Epithelial cell of proximal tubule (primary cell): ENCODE results near the gene MAST4. TPM values are rescaled to one million over a fixed set of nuclear protein-coding genes. Genes with fewer than 3 reads are reported as not detected.

Experiments used
- DNase-seq: peaks from one replicate; pipeline ENCODE4 v3.0.0-alpha.2; 2011; ENCODE audit warnings: low read depth
- H3K4me3 ChIP-seq: 2 replicates; pipeline ENCODE4 v1.5.1; 2011; ENCODE audit warnings: low read depth, mild to moderate bottlenecking, low read length
- total RNA-seq: library from RNA; depleted of rRNA; stranded (reverse); fragments of >200 nt; gene quantifications from 2 replicates; pipeline ENCODE4 v1.2.3, GENCODE V29; 2015
- TF ChIP-seq, protein P1 (sequence below): conservative IDR thresholded peaks from 2 replicates; pipeline ENCODE4 v1.5.1; 2012; ENCODE audit warnings: low read depth, mild to moderate bottlenecking, low read length

The MAST4 gene
- total RNA-seq, 1 donor from 2014 or later, result 17.3 TPM

DNA sequence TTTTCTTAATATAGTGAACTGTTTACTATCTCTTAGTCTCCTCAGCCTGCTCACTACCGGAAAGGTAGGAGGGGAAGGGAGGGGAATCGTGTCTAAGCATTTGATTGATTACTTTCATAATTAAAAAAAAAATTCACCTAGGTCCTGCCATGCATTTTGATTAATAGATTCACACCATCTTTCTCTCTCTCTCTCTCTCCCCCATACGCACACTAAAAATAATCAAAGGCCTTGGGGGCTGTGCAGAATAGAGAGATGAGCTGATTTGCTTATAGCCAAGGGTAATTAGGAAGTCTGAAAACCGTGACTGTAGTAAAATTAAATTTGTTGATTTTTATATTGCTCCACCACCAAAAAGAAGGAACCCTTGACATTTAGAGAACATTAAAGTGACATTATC, 550.8 kb downstream of the MAST4 start:
- no peak for DNase-seq
- TF ChIP-seq, protein P1, sequence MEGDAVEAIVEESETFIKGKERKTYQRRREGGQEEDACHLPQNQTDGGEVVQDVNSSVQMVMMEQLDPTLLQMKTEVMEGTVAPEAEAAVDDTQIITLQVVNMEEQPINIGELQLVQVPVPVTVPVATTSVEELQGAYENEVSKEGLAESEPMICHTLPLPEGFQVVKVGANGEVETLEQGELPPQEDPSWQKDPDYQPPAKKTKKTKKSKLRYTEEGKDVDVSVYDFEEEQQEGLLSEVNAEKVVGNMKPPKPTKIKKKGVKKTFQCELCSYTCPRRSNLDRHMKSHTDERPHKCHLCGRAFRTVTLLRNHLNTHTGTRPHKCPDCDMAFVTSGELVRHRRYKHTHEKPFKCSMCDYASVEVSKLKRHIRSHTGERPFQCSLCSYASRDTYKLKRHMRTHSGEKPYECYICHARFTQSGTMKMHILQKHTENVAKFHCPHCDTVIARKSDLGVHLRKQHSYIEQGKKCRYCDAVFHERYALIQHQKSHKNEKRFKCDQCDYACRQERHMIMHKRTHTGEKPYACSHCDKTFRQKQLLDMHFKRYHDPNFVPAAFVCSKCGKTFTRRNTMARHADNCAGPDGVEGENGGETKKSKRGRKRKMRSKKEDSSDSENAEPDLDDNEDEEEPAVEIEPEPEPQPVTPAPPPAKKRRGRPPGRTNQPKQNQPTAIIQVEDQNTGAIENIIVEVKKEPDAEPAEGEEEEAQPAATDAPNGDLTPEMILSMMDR, result no peak
- H3K4me3 ChIP-seq, result no peak overlapping the region

DNA sequence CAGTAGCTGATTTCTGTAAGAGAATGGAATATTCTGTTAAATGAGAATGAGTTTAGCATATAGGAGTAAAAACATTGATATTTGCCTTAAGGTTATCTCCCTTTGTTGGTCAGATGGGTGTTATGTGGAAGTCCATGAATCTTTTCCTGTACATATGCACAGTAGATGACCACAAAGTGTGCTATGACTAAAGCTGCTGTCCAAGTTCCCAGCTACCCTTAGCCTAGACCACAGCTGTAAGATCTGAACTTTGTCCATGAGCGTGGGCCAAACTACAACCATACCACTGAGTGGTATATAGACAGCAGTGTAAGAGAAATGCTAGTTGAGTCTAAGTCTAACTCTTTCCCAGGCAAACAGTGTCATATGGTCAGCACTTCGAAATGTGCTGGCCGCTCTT, 551.6 kb downstream of the MAST4 start:
- H3K4me3 ChIP-seq, result no peak overlapping the region
- no peak for DNase-seq
- TF ChIP-seq, protein P1, result no peak

DNA sequence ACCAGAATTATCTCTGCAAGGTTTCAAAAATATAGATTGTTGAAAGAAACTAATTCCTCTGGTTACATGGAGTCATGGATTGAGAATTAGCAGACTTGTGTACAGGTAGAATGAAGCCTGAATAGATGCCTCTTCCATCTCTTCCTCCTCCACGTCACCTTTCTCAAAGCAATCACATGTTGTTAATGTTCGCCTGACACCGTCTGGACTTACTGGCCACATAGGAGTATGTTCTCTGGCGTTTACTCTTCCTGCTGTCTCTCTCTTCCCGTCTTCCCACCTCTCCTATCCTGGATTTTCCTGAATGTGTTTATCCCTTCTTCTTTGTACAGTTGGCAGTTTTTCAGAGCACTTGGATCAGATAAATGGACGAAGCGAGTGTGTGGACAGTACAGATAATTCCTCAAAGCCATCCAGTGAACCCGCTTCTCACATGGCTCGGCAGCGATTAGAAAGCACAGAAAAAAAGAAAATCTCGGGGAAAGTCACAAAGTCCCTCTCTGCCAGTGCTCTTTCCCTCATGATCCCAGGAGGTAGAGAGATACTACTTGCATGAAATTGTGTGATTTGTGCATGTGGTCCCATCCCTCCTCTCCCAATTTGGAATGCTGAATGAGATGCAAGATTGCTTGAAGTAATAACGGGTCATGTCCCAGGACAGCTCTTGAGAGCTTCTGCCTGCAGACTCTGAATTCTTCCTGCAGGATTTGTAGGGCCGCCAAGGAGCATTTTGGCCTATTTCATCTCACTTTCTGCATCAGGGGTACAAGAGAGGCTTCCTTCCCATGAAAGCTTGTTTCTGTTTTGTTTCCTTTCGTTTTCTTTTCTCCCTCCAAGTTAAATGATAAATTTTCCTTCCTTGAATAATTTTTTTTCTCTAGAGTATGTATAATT, 553.1 kb downstream of the MAST4 start:
- TF ChIP-seq, protein P1, result no peak
- H3K4me3 ChIP-seq, result no peak overlapping the region
- no peak for DNase-seq

DNA sequence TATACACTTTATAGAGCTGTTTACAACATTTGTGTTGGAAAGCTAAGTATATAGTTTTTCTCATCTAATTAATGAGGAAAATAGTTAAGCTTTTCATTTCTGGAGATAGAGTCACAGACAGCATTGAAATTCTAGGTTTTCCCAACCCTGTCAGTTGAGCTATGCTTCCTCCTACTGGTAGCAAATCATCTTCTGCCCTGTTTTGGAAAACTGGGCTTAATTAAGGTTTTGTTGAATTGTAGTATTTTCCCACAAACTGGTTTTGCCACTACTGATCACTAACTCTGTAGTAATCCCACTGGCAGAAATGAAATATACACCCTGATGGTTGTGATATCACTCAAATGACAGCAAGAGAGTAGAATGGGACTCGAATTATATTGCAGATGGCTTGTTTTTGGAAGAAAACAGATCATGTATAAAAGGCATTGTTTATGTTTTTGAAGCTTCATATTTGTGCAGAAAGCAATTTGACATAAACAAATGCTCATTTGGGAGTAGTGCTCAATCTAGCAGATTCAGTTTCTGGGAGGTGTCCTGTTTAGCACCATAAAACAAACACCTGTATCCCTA, 553.8 kb downstream of the MAST4 start:
- DNase-seq, result no peak
- TF ChIP-seq, protein P1, result peak; percentile 73
- H3K4me3 ChIP-seq, result no peak overlapping the region

DNA sequence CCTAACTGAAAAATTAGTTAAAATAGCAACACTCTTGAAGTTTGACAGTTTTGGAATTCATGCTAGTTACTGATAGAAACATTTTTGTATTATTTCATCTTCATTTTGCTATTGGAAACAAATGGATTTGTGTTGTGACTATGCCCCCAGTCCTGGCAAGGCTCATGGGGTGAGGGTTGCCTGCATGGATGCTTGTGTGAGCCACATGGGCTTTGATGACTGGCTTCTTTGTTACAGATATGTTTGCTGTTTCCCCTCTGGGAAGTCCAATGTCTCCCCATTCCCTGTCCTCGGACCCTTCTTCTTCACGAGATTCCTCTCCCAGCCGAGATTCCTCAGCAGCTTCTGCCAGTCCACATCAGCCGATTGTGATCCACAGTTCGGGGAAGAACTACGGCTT, 556.2 kb downstream of the MAST4 start:
- no peak for DNase-seq
- TF ChIP-seq, protein P1, result no peak
- H3K4me3 ChIP-seq, result no peak overlapping the region

DNA sequence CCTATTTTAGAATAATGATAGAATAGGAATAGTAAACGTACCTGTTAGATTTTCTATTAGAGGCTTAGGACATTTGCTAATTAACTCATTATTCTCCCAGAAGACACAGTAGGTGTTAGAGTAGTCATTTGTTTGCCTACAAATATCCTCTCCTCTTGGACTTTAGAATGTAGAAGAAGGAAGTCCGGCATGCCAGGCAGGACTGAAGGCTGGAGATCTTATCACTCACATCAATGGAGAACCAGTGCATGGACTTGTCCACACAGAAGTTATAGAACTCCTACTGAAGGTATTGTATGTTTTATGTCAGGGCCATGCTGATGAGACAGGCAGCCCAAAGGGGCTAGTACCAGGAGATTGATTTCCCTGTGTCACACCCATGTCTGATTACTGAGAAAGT, 557.1 kb downstream of the MAST4 start:
- TF ChIP-seq, protein P1, result no peak
- H3K4me3 ChIP-seq, result no peak overlapping the region
- DNase-seq, result no peak
